Lower leg skin (tissue), 3 donors: ENCODE results near the gene NOTCH1.

ENCODE experiments used
- CTCF ChIP-seq, 3 donors: fragments of 450-650 bp; IDR thresholded peaks; one replicate each; pipeline ENCODE4 v1.5.1; 2016; ENCODE audit warnings: antibody characterized with exemption in 3 of 3, mild to moderate bottlenecking in 3 of 3, moderate library complexity in 2 of 3
- POLR2A ChIP-seq, 2 donors: fragments of 450-650 bp; IDR thresholded peaks; one replicate each; pipeline ENCODE4 v1.6.1; 2016 to 2017; ENCODE audit warnings: antibody characterized with exemption in 2 of 2, mild to moderate bottlenecking in 1 of 2, moderate library complexity in 1 of 2

GRCh38 chr9:136545965-136546696, at the start of gene NOTCH1:
- TF ChIP-seq POLR2A (IDR thresholded peaks at IDR 0.05) = no peak
- TF ChIP-seq CTCF (IDR thresholded peaks at IDR 0.05) = no peak
